SK-N-SH (cell line): ENCODE results near the gene LPP.

ENCODE experiments used
- JUND ChIP-seq: IDR thresholded peaks from 2 replicates; pipeline ENCODE4 v1.4.0; 2012
- MXI1 ChIP-seq: IDR thresholded peaks from 2 replicates; pipeline ENCODE4 v1.6.1; 2012; ENCODE audit warnings: mild to moderate bottlenecking, low read depth, low read length, improper control_type of control experiment
- SIN3A ChIP-seq: IDR thresholded peaks from 2 replicates; pipeline ENCODE4 v1.6.1; 2012; ENCODE audit warnings: low read depth, mild to moderate bottlenecking, low read length, moderate library complexity, borderline replicate concordance
- TAF1 ChIP-seq: IDR thresholded peaks from 2 replicates; pipeline ENCODE4 v1.6.1; 2012; ENCODE audit warnings: low read depth, mild to moderate bottlenecking, low read length, moderate library complexity, borderline replicate concordance
- YY1 ChIP-seq: IDR thresholded peaks from 2 replicates; pipeline ENCODE4 v1.4.0; 2012; ENCODE audit warnings: low read depth, mild to moderate bottlenecking
- TF ChIP-seq, protein P1 (sequence below): IDR thresholded peaks from 2 replicates; pipeline ENCODE4; 2012
- TF ChIP-seq, protein P2 (sequence below): IDR thresholded peaks from 2 replicates; pipeline ENCODE4 v1.4.0; 2012; ENCODE audit warnings: low read depth, borderline replicate concordance
- TF ChIP-seq, protein P3 (sequence below): fragments of 200-600 bp; sonication (generic); IDR thresholded peaks from 2 replicates; pipeline ENCODE4 v1.6.1; 2017; ENCODE audit warnings: antibody characterized with exemption, mild to moderate bottlenecking, moderate library complexity
- TF ChIP-seq, protein P4 (sequence below): IDR thresholded peaks from 2 replicates; pipeline ENCODE4 v1.4.0; 2012; ENCODE audit warnings: low read depth
- TF ChIP-seq, protein P5 (sequence below): fragments of 150-350 bp; IDR thresholded peaks from 2 replicates; pipeline ENCODE4 v1.6.1; 2017; ENCODE audit warnings: antibody characterized with exemption, low read length, low read depth, borderline replicate concordance

DNA sequence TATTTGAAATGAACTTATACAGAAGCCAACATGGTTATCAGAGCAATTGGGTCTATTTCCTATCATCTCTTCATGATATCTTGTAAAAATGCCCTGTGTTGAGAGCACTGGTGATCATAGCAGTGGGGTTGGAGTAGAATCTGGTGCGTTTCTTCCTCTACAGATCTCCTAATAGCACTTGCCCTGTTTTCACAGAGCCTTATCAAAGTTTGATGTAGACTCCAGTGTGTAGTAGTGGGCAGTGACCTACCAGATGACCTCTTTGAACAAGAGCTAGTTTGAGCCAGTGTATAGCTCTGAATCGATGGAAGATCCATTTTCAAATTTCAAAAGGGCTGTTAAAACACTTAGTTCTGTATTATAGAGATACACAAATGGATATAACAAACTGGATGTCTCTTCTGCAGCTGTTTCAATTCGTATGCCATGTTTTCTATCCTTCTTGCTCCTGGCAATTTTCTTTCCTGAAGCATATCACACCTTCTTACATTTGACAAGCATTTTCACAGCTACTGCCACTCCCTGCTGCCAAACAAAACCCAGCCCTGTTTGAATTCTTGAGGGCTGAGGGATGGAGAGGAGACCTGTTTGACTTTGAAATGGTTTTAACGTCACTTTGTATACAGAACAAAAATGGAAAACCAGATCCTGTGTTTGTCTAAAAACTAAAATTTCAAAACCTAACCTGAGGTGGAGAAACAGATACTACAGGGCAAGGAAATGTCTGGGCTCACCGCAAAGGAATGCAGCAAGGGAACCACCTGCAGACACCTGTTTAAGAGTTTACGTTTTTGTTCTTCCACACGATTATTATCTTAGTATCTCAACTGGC is 663.4 kb downstream of the LPP start:
- TF ChIP-seq, protein P1, sequence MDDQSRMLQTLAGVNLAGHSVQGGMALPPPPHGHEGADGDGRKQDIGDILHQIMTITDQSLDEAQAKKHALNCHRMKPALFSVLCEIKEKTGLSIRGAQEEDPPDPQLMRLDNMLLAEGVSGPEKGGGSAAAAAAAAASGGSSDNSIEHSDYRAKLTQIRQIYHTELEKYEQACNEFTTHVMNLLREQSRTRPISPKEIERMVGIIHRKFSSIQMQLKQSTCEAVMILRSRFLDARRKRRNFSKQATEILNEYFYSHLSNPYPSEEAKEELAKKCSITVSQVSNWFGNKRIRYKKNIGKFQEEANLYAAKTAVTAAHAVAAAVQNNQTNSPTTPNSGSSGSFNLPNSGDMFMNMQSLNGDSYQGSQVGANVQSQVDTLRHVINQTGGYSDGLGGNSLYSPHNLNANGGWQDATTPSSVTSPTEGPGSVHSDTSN: no peak
- TF ChIP-seq, protein P2, sequence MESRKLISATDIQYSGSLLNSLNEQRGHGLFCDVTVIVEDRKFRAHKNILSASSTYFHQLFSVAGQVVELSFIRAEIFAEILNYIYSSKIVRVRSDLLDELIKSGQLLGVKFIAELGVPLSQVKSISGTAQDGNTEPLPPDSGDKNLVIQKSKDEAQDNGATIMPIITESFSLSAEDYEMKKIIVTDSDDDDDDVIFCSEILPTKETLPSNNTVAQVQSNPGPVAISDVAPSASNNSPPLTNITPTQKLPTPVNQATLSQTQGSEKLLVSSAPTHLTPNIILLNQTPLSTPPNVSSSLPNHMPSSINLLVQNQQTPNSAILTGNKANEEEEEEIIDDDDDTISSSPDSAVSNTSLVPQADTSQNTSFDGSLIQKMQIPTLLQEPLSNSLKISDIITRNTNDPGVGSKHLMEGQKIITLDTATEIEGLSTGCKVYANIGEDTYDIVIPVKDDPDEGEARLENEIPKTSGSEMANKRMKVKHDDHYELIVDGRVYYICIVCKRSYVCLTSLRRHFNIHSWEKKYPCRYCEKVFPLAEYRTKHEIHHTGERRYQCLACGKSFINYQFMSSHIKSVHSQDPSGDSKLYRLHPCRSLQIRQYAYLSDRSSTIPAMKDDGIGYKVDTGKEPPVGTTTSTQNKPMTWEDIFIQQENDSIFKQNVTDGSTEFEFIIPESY: no peak
- TF ChIP-seq, protein P3, sequence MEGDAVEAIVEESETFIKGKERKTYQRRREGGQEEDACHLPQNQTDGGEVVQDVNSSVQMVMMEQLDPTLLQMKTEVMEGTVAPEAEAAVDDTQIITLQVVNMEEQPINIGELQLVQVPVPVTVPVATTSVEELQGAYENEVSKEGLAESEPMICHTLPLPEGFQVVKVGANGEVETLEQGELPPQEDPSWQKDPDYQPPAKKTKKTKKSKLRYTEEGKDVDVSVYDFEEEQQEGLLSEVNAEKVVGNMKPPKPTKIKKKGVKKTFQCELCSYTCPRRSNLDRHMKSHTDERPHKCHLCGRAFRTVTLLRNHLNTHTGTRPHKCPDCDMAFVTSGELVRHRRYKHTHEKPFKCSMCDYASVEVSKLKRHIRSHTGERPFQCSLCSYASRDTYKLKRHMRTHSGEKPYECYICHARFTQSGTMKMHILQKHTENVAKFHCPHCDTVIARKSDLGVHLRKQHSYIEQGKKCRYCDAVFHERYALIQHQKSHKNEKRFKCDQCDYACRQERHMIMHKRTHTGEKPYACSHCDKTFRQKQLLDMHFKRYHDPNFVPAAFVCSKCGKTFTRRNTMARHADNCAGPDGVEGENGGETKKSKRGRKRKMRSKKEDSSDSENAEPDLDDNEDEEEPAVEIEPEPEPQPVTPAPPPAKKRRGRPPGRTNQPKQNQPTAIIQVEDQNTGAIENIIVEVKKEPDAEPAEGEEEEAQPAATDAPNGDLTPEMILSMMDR: no peak
- TF ChIP-seq SIN3A (no peak), JUND (no peak), MXI1 (no peak), YY1 (no peak), TAF1 (no peak)
- TF ChIP-seq, protein P4, sequence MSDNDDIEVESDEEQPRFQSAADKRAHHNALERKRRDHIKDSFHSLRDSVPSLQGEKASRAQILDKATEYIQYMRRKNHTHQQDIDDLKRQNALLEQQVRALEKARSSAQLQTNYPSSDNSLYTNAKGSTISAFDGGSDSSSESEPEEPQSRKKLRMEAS: no peak
- TF ChIP-seq, protein P5, sequence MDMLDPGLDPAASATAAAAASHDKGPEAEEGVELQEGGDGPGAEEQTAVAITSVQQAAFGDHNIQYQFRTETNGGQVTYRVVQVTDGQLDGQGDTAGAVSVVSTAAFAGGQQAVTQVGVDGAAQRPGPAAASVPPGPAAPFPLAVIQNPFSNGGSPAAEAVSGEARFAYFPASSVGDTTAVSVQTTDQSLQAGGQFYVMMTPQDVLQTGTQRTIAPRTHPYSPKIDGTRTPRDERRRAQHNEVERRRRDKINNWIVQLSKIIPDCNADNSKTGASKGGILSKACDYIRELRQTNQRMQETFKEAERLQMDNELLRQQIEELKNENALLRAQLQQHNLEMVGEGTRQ: no peak
